B cell (primary cell): Measurements from ENCODE around the gene TNFRSF1A. TPM values are rescaled to one million over a fixed set of nuclear protein-coding genes. Genes with fewer than 3 reads are reported as not detected.

Experiments used
- ATAC-seq: fragments of 200-7000 bp; cut with Tn5 transposase; one replicate; pipeline ENCODE4 v1.10.0; 2021; ENCODE audit warnings: low read depth, mild to moderate bottlenecking, moderate number of reproducible peaks, moderate library complexity
- CTCF ChIA-PET: fragments of 350-600 bp; sonication (Branson Sonifier 250); formaldehyde crosslinking; loops from one replicate; lab custom pipeline; 2021; ENCODE audit warnings: antibody characterized with exemption, inconsistent platforms; lab: Charles Lee
- POLR2A ChIA-PET: fragments of 350-600 bp; sonication (Branson Sonifier 250); formaldehyde crosslinking; loops from one replicate; lab custom pipeline; 2021; ENCODE audit warnings: antibody characterized with exemption; lab: Charles Lee
- DNase-seq: peaks from one replicate; pipeline ENCODE4 v3.0.0; 2013
- H2AFZ ChIP-seq: 2 replicates; pipeline ENCODE4 v1.6.1; 2012; ENCODE audit warnings: mild to moderate bottlenecking, low read depth, low read length; ENCODE audit not compliant: insufficient read depth, poor library complexity, severe bottlenecking
- H3K27ac ChIP-seq, 2 donors: 1 replicate in 1 of 2; 2 replicates in 1 of 2; pipeline ENCODE4 v1.5.1; 2012 to 2013; ENCODE audit warnings: low read length in 2 of 2, mild to moderate bottlenecking in 2 of 2, moderate library complexity in 1 of 2
- H3K27me3 ChIP-seq, 4 experiments: fragments of 200-600 bp in 1 of 4; sonication (generic) in 1 of 4; replicated peaks in 1 of 4; 1 replicate in 2 of 4; 2 replicates in 2 of 4; pipeline versions ENCODE4 v1.6.1 to v1.7.0; 2013 to 2016; ENCODE audit warnings: low read length in 3 of 4, mild to moderate bottlenecking in 2 of 4, mixed read lengths in 1 of 4, moderate library complexity in 1 of 4; ENCODE audit not compliant: insufficient read depth in 4 of 4, control insufficient read depth in 3 of 4; ENCODE audit errors: control extremely low read depth in 1 of 4
- H3K36me3 ChIP-seq, 2 experiments: replicated peaks in 1 of 2; 1 replicate in 1 of 2; 2 replicates in 1 of 2; pipeline versions ENCODE4 v1.6.1 to v1.7.1; 2013; ENCODE audit warnings: low read length in 1 of 2; ENCODE audit not compliant: insufficient read depth in 2 of 2, control insufficient read depth in 1 of 2; ENCODE audit errors: control extremely low read depth in 1 of 2, extremely low read depth in 1 of 2
- H3K4me1 ChIP-seq, 2 donors: fragments of 200-600 bp in 1 of 2; sonication (generic) in 1 of 2; 1 replicate in 1 of 2; 2 replicates in 1 of 2; pipeline versions ENCODE4 v1.5.1 to v1.6.1; 2013 to 2017; ENCODE audit warnings: low read length in 2 of 2; ENCODE audit not compliant: control insufficient read depth in 2 of 2, insufficient read depth in 2 of 2
- H3K4me2 ChIP-seq: replicated peaks from 2 replicates; pipeline ENCODE3; 2012; ENCODE audit warnings: mild to moderate bottlenecking, low read depth, low read length; ENCODE audit not compliant: poor library complexity, severe bottlenecking
- H3K4me3 ChIP-seq, 5 experiments: fragments of 200-600 bp in 1 of 5; sonication (generic) in 1 of 5; 1 replicate in 3 of 5; 2 replicates in 2 of 5; pipeline versions ENCODE4 v1.5.1 to v1.7.0; 2011 to 2016; ENCODE audit warnings: low read length in 4 of 5, mild to moderate bottlenecking in 4 of 5, low read depth in 2 of 5, control low read depth in 1 of 5, moderate library complexity in 1 of 5; ENCODE audit not compliant: insufficient read depth in 1 of 5; ENCODE audit errors: control extremely low read depth in 1 of 5, extremely low read depth in 1 of 5
- H3K79me2 ChIP-seq: fragments of 200-600 bp; sonication (generic); one replicate; pipeline ENCODE4 v1.6.0; 2016; ENCODE audit warnings: low read length; ENCODE audit not compliant: control insufficient read depth, insufficient read depth
- H3K9ac ChIP-seq: fragments of 200-600 bp; sonication (generic); 2 replicates; pipeline ENCODE4 v1.6.1; 2017; ENCODE audit warnings: mild to moderate bottlenecking, low read length, moderate library complexity
- H3K9me3 ChIP-seq, 3 donors: one replicate each; pipeline versions ENCODE4 v1.6.1 to v1.7.1; 2013; ENCODE audit warnings: low read length in 2 of 3; ENCODE audit not compliant: control insufficient read depth in 2 of 3, insufficient read depth in 1 of 3; ENCODE audit errors: control extremely low read depth in 1 of 3
- H4K20me1 ChIP-seq: 2 replicates; pipeline ENCODE4 v1.6.0; 2012; ENCODE audit warnings: mild to moderate bottlenecking, low read length; ENCODE audit not compliant: insufficient read depth, control insufficient read depth, poor library complexity, severe bottlenecking
- H3K27ac Mint-ChIP-seq: one replicate; pipeline ENCODE4 v1.8.0; 2021; ENCODE audit warnings: mixed read lengths
- H3K27me3 Mint-ChIP-seq: one replicate; pipeline ENCODE4 v1.8.0; 2021; ENCODE audit warnings: mixed read lengths
- H3K4me1 Mint-ChIP-seq: one replicate; pipeline ENCODE4 v1.8.0; 2021; ENCODE audit warnings: mixed read lengths
- H3K4me3 Mint-ChIP-seq: one replicate; pipeline ENCODE4 v1.8.0; 2021; ENCODE audit warnings: mixed read lengths
- H3K9me3 Mint-ChIP-seq: one replicate; pipeline ENCODE4 v1.8.0; 2022; ENCODE audit warnings: mixed read lengths; ENCODE audit not compliant: insufficient read depth
- EZH2 ChIP-seq: IDR thresholded peaks from 2 replicates; pipeline ENCODE4 v1.6.1; 2012; ENCODE audit warnings: borderline replicate concordance, low read depth, mild to moderate bottlenecking, moderate library complexity, low read length; ENCODE audit not compliant: insufficient read depth, poor library complexity, severe bottlenecking
- WGBS: methylation state at CpG from one replicate; pipeline ENCODE4 v1.1.5; 2013; ENCODE audit warnings: missing lambda C conversion rate; ENCODE audit not compliant: insufficient coverage; 5-methylcytosine and 5-hydroxymethylcytosine counted together
- intact Hi-C: fragments of 100-400 bp; cut with micrococcal nuclease; formaldehyde crosslinking; loops from one replicate; pipeline ENCODE4 v1.10.0; 2022
- polyA plus RNA-seq: library from polyadenylated mRNA; depleted of rRNA; stranded (reverse); fragments of >200 nt; gene quantifications from 2 replicates; pipeline ENCODE4 v1.2.3, GENCODE V29; 2012
- total RNA-seq, 2 donors: library from RNA; stranded (reverse); fragments of 120-200 nt in 1 of 2; gene quantifications; 1 replicate in 1 of 2; 2 replicates in 1 of 2; pipeline versions ENCODE4 v1.2.3 to v1.2.4, GENCODE V29; 2013 to 2022
- TF ChIP-seq, protein P1 (sequence below): fragments of 200-600 bp; IDR thresholded peaks from one replicate; pipeline ENCODE4 v1.8.0; 2022; ENCODE audit warnings: antibody characterized with exemption, mild to moderate bottlenecking

Gene TNFRSF1A
- total and polyA plus RNA-seq, 2 donors (not counting 1 experiment from before 2014, with no cell fraction given), result 0.59 to 1.6 TPM

- no peaks in the 10 kb centered on the region for H3K9me3 Mint-ChIP-seq
- no peak overlapping the region for H3K4me2 ChIP-seq
- H2AFZ ChIP-seq, result no peak overlapping the region
- H3K4me1 ChIP-seq, result peaks cover 26 to 46% of the 10 kb centered on the region in 2 donors
- H3K4me1 Mint-ChIP-seq, result peaks cover 21% of the 10 kb centered on the region
- intact Hi-C loops, result no loop called here
- H3K27ac Mint-ChIP-seq, result no peak overlapping the region
- H3K4me3 Mint-ChIP-seq, result no peak overlapping the region
- ChIA-PET POLR2A (no interaction called here), CTCF (interaction anchor here (0.7 to 1.3 kb wide), 2 partner anchors 214 to 233 kb away, joined by 3 to 5 read pairs; no protein-coding TSS in a partner anchor)
- 54% methylated on average over 2 of the region's 6 CpGs for WGBS
- no peak overlapping the region for H3K9ac ChIP-seq
- peaks cover 0 to 30% (median 0%) of the 10 kb centered on the region in 3 donors for H3K9me3 ChIP-seq
- H3K4me3 ChIP-seq, result no peak overlapping the region
- no peaks in the 10 kb centered on the region for H3K79me2 ChIP-seq
- no peak for TF ChIP-seq EZH2
- TF ChIP-seq, protein P1, sequence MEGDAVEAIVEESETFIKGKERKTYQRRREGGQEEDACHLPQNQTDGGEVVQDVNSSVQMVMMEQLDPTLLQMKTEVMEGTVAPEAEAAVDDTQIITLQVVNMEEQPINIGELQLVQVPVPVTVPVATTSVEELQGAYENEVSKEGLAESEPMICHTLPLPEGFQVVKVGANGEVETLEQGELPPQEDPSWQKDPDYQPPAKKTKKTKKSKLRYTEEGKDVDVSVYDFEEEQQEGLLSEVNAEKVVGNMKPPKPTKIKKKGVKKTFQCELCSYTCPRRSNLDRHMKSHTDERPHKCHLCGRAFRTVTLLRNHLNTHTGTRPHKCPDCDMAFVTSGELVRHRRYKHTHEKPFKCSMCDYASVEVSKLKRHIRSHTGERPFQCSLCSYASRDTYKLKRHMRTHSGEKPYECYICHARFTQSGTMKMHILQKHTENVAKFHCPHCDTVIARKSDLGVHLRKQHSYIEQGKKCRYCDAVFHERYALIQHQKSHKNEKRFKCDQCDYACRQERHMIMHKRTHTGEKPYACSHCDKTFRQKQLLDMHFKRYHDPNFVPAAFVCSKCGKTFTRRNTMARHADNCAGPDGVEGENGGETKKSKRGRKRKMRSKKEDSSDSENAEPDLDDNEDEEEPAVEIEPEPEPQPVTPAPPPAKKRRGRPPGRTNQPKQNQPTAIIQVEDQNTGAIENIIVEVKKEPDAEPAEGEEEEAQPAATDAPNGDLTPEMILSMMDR, result no peak
- ATAC-seq, result no peak
- peaks cover 64% of the 10 kb centered on the region for H3K27me3 Mint-ChIP-seq
- peaks cover 0 to 69% (median 53%) of the 10 kb centered on the region in 4 experiments for H3K27me3 ChIP-seq
- H3K36me3 ChIP-seq, result no peaks in the 10 kb centered on the region
- peaks cover 11% of the 10 kb centered on the region for H4K20me1 ChIP-seq
- H3K27ac ChIP-seq, result no peak overlapping the region
- no peak for DNase-seq
These were observed 16.7 kb downstream of the TNFRSF1A start for GRCh38 chr12:6324936-6325750.
